GM21526 (cell line): ENCODE results near the gene PRSS22.

ENCODE experiments used
- ATAC-seq: cut with Tn5 transposase; IDR thresholded peaks from one replicate; pipeline ENCODE4 v1.9.1; 2021; ENCODE audit warnings: moderate library complexity; ENCODE audit not compliant: unreplicated experiment, low FRiP score

The PRSS22 gene

GRCh38 chr16:2881783-2882649 is 24.0 kb upstream of the PRSS22 start:
- peak; percentile 6 for ATAC-seq

- no peak for ATAC-seq
These were observed 22.0 kb upstream of the PRSS22 start for GRCh38 chr16:2879854-2880508.

GRCh38 chr16:2874912-2875362 is 17.0 kb upstream of the PRSS22 start:
- ATAC-seq, result peak; percentile 68

- ATAC-seq, result no peak
These were observed 16.3 kb upstream of the PRSS22 start for GRCh38 chr16:2874032-2874911.

- no peak for ATAC-seq
These were observed 14.0 kb upstream of the PRSS22 start for GRCh38 chr16:2871926-2872325.

GRCh38 chr16:2867987-2868789 is 10.2 kb upstream of the PRSS22 start:
- peak; percentile 78 for ATAC-seq

GRCh38 chr16:2867661-2867986 is 9.7 kb upstream of the PRSS22 start:
- ATAC-seq, result no peak

GRCh38 chr16:2866431-2866830 is 8.5 kb upstream of the PRSS22 start:
- no peak for ATAC-seq

- ATAC-seq, result no peak
These were observed 7.7 kb upstream of the PRSS22 start for GRCh38 chr16:2865651-2866050.

GRCh38 chr16:2860826-2861567 is 3.0 kb upstream of the PRSS22 start:
- ATAC-seq, result no peak

GRCh38 chr16:2859686-2860265 is 1.8 kb upstream of the PRSS22 start:
- ATAC-seq, result no peak

GRCh38 chr16:2858245-2859025 is 465 bp upstream of the PRSS22 start:
- ATAC-seq, result no peak

- no peak for ATAC-seq
These were observed 1.1 kb downstream of the PRSS22 start for GRCh38 chr16:2856686-2857450.

GRCh38 chr16:2856061-2856670 is 1.8 kb downstream of the PRSS22 start:
- ATAC-seq, result no peak

- no peak for ATAC-seq
These were observed 2.4 kb downstream of the PRSS22 start for GRCh38 chr16:2855536-2855935.

GRCh38 chr16:2854700-2855309 is 3.2 kb downstream of the PRSS22 start:
- no peak for ATAC-seq

- no peak for ATAC-seq
These were observed 4.4 kb downstream of the PRSS22 start for GRCh38 chr16:2853531-2854073.
